Activated naive CD8-positive, alpha-beta T cell treated with anti-CD3 and anti-CD28 coated beads for 36 hours (primary cell): ENCODE data around the gene TEX261. TPM values are rescaled to one million over a fixed set of nuclear protein-coding genes. Genes with fewer than 3 reads are reported as not detected.

Source experiments
- DNase-seq: peaks from one replicate; pipeline ENCODE4 v3.0.0; 2021
- H3K27ac Mint-ChIP-seq: one replicate; pipeline ENCODE4 v1.8.0; 2022; ENCODE audit warnings: mild to moderate bottlenecking, moderate library complexity, mixed read lengths
- H3K27me3 Mint-ChIP-seq: one replicate; pipeline ENCODE4 v1.8.0; 2022; ENCODE audit warnings: mild to moderate bottlenecking, mixed read lengths
- H3K36me3 Mint-ChIP-seq: one replicate; pipeline ENCODE4 v1.8.0; 2021; ENCODE audit warnings: mild to moderate bottlenecking, mixed read lengths
- H3K4me1 Mint-ChIP-seq: one replicate; pipeline ENCODE4 v1.8.0; 2021; ENCODE audit warnings: mixed read lengths
- H3K4me3 Mint-ChIP-seq: one replicate; pipeline ENCODE4 v1.8.0; 2022; ENCODE audit warnings: mild to moderate bottlenecking, moderate library complexity, mixed read lengths
- H3K9me3 Mint-ChIP-seq: one replicate; pipeline ENCODE4 v1.8.0; 2022; ENCODE audit warnings: mixed read lengths
- total RNA-seq, 2 experiments: library from RNA; stranded (reverse); gene quantifications; one replicate each; pipeline ENCODE4 v1.2.3, GENCODE V29; 2021

The TEX261 gene
- total RNA-seq, 2 experiments from 2014 or later: 81.6 to 87.2 TPM

DNA sequence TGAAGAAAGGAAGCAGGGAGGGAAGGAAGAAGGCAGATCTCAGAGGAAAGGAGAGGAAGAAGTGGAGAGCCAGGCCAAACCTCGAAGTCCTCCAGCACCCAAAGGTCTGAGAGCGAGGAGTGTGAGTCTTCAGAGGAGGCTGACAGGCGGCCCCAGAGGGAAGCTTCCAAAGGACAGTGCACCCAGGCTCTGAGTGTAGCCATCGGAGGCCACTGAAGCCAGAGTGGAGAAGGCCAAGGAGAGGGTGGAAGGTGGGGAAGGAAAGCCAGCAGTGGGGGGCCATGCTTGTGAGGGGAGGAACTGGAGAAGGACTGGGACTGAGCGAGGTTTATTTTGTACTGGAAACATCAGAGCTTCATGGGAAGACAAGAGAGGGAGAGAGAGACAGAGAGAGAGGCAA is 53.0 kb downstream of the TEX261 start:
- DNase-seq: no peak
- peaks cover 8% of the 10 kb centered on the region for H3K27me3 Mint-ChIP-seq
- peaks cover under 1% of the 10 kb centered on the region for H3K4me1 Mint-ChIP-seq
- H3K4me3 Mint-ChIP-seq: no peak overlapping the region
- no peaks in the 10 kb centered on the region for H3K9me3 Mint-ChIP-seq
- H3K27ac Mint-ChIP-seq: no peak overlapping the region
- H3K36me3 Mint-ChIP-seq: no peaks in the 10 kb centered on the region

DNA sequence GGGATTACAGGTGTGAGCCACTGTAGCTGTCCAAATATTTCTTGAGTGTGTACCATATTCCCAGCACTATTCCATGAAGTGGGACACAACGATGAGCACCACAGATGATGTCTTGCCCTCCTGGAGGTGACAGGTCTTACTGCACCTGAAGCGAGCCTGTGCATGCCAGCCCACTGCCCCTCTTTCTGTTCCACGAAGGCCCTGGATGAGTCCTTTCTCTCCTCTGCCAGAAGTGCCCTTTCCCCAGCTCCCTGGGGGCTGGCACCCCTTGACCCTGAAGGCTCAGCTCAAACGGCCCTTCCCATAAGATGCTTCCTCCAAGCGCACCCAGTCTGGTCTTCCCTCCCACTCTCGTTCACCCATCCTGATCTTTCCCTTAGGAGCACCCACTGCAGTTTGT is 53.5 kb downstream of the TEX261 start:
- Mint-ChIP-seq H3K4me1 (no peaks in the 10 kb centered on the region), H3K27ac (no peak overlapping the region), H3K4me3 (no peak overlapping the region), H3K36me3 (no peaks in the 10 kb centered on the region), H3K27me3 (peaks cover 7% of the 10 kb centered on the region), H3K9me3 (no peaks in the 10 kb centered on the region)
- no peak for DNase-seq

DNA sequence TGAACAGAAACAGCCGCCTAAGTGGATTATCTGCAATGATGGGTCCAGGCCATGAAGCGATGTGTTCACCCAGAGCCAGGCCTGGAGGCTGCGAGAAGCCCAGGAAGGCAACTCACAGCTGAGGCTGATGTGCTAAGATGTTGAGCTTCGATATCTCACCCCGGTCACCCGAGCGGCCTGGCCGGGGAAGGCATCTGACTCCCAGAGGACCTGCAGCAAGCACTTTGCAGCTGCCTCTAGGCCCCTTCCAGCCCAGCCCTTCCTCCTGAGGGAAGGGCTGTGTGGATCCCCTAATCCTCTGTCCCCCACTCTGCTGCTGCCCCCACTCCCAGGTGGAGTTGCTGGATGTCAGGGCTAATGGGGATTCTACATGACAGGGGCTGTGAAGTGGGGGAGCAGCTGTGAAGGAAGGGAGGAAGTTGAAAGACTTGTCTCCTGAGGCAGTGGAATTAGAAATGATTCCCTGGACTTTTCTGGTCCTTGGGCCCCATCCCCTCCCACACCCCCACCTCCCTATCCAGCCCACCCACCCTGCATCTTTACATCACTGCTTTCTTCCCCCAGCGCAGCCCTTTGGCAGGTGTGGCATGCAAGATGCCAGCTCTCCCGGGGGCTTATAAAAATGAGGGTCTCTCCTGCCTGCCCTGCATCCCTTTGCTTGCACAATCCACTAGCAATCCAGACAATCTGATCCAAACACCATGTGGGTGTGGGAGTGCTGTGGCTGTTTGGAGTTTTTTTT is 54.7 kb downstream of the TEX261 start:
- Mint-ChIP-seq H3K36me3 (no peaks in the 10 kb centered on the region), H3K9me3 (no peaks in the 10 kb centered on the region), H3K27me3 (peaks cover 4% of the 10 kb centered on the region)

DNA sequence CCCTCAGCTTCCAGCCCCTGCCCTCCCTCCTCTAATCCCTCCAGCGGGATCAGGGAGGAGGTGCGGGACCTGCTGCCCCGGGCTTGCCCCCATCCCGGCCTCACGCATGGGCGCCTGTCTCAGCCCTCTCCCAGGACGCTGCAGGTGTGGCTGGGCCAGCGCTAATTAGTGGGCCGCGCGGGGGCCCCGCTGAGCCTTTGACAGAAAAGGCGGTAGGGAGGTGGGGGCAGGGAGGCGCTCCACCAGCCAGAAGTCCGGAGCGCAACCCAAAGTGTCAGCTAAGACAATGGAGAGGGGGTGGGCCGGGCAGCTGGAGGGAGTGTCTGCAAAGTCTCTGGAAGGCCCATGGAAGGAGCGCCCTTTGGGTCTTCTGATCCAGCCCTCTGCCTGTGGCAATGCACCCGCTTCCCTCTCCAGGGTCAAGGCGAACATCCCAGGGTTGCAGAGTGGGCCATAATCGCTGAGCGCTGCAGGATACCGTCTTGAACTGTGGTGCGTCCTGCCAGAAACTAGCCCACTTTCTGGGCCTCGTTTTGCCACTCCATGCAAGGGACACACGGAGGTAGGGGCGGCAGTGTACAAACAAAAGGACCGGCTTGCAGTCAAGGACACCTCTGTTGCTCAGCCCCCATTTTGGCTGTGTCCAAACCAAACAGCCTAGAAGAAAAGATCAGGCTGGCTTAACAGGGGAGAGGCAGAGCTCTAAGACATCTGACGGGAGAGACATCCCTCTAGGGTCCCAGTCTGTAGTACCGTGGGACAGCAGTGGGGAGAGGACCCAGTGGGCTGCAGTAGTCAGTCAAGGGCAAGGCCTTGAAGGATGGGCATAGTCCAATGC is 55.5 kb downstream of the TEX261 start:
- H3K9me3 Mint-ChIP-seq: no peaks in the 10 kb centered on the region
- no peak for DNase-seq
- H3K4me3 Mint-ChIP-seq: no peak overlapping the region
- H3K36me3 Mint-ChIP-seq: no peaks in the 10 kb centered on the region
- H3K27me3 Mint-ChIP-seq: peaks cover 4% of the 10 kb centered on the region
- H3K27ac Mint-ChIP-seq: no peak overlapping the region
- H3K4me1 Mint-ChIP-seq: no peaks in the 10 kb centered on the region

More for the DNA sequence above, 54.7 kb downstream of the TEX261 start:
- DNase-seq: no peak
- H3K4me1 Mint-ChIP-seq: no peaks in the 10 kb centered on the region
- no peak overlapping the region for H3K27ac Mint-ChIP-seq
- H3K4me3 Mint-ChIP-seq: no peak overlapping the region

DNA sequence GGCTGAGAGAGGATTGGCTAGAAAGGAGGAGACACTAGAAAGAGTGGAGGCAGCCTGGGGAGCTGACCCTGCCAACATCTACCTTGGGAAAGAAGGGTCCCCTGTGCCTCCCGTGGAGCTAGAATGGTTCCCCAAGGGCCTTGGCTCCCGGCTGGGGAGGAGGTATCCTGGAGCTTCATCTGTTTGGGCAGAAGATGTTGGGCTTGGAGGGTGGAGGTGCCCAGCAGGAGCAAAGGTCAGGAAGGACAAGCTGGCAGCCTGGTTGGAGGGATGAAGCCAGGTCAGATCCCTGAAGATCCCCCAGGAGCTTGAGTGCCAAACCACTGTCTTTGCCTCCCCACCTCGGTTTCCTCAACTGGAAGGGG is 56.1 kb downstream of the TEX261 start:
- peaks cover 4% of the 10 kb centered on the region for H3K27me3 Mint-ChIP-seq
- no peaks in the 10 kb centered on the region for H3K36me3 Mint-ChIP-seq
- H3K27ac Mint-ChIP-seq: no peak overlapping the region
- no peaks in the 10 kb centered on the region for H3K4me1 Mint-ChIP-seq
- no peak for DNase-seq
- H3K4me3 Mint-ChIP-seq: no peak overlapping the region
- no peaks in the 10 kb centered on the region for H3K9me3 Mint-ChIP-seq

DNA sequence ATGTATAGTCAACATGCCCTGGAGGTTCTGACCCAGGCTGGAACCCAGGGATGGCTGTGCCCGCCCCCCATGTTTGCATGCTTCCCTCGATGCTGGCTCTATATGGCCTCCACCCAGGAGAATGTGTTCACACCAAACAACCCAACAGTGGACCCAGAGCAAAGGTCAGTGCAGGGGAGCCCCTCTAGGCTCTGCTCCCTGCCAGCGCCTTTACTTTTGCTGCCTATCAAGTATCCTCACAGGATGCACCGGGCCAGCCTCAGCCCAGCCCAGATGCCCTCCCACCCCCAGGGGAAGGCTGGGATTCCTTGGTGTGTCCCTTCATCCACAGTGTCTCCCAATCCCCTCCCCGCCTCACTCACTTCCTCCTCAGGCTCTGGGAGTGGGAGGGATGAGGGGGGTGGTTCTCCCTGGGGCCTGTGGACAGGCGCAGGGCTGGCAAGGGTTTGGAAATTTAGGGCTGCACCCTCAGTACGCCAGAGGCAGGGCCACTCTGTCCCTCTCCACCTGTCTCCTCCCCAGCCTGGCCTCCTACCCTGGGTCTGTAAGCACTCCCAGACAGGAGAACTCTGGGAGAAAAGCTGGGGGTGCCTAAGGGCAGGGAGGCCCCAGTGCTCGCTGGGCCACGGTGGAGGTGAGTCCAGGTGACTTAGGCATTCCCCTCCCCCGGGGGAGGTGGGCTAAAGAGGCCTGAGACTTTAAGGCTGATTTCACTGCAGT is 56.6 kb downstream of the TEX261 start:
- no peak for DNase-seq
- no peaks in the 10 kb centered on the region for H3K9me3 Mint-ChIP-seq
- peaks cover 8% of the 10 kb centered on the region for H3K27me3 Mint-ChIP-seq
- no peak overlapping the region for H3K4me3 Mint-ChIP-seq
- H3K27ac Mint-ChIP-seq: no peak overlapping the region
- no peaks in the 10 kb centered on the region for H3K4me1 Mint-ChIP-seq
- no peaks in the 10 kb centered on the region for H3K36me3 Mint-ChIP-seq

DNA sequence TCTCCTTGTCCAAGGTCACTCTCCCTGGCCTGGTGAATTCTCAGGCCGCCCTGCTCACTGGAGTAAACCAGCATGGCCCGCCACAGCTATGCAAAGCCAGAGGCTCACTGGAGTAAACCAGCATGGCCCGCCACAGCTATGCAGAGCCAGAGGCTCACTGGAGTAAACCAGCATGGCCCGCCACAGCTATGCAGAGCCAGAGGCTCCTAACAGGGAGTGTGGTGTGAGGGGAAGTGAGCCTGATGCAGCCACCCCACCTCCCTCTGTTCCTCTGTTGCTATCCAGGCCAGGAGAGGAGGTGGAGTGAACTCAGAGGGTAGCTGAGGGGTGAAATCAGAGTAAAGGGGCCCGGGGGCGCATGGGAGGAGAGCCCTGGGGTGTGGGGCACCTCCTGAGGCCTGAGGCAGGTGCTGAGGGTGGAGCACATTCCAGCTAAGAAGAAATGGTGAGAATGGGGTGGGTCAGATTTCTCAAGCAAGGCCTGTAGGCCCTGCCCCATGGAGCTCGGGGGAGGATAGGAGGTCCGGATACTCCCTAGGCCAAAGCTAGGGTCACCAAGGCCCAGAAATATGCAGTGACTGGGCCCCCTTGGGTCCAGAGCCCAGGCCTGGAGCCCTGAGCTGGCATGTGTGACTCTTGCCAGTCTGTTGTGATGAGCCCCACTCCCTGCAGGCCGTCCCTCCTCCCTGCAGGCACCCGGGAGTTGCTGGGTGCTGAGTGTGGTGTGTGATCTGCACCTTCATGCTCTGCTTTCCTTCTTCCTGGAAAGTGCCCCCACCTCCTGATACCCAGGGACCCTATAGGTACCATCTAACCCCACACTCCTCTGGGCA is 57.5 kb downstream of the TEX261 start:
- Mint-ChIP-seq H3K27me3 (peaks cover 8% of the 10 kb centered on the region), H3K27ac (no peak overlapping the region), H3K36me3 (no peaks in the 10 kb centered on the region), H3K4me3 (no peak overlapping the region), H3K9me3 (no peaks in the 10 kb centered on the region), H3K4me1 (no peaks in the 10 kb centered on the region)
- no peak for DNase-seq

DNA sequence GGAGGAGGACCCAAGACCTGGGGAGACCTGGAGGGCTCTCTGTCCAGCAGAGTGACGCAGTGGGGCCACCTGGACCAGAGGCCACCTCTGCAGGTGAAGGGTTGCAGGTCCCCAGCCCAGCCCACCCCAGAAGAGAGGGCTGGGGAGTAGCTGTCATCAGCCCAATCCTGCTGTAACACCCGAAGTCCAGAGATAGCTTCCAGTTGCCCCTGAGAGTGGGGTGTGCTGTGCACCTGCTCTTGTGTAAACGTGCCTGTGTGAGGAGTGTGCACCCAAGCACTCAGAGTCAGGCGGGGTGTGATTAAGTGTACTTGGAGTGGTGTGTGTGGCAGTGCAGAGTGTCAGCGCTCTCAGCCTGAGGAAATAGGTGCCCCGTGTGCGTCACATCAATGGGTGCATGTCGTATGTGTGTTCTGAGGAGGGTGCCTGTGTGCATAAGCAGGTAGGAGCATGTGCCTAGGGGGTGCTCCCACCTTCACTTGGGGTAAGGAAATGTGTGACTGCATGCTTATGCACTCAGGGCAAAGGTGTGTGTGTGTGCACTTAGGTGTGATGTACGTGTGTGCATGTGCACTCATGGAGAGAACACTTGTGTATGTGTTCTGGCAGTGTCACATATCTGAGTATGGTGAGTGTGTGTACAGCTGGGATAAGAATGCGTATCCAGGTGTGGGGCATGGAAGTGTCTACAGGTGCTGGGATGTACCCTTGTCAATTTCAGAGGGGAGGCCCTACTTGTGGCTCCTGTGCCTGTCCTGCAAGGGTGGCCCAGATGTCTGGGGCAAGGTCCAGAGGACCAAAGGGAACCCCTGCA is 58.3 kb downstream of the TEX261 start:
- Mint-ChIP-seq H3K27me3 (peaks cover 12% of the 10 kb centered on the region), H3K9me3 (no peaks in the 10 kb centered on the region), H3K4me3 (no peak overlapping the region), H3K27ac (no peak overlapping the region), H3K4me1 (no peaks in the 10 kb centered on the region), H3K36me3 (no peaks in the 10 kb centered on the region)
- DNase-seq: no peak

Other genes starting within 250 kb of the TEX261 start
- gene ADD2, start 226.7 kb downstream of the TEX261 start, total RNA-seq: 10 to 100 TPM; 33.2 to 36.1 TPM
- not detected for gene FIGLA, start 204.2 kb downstream of the TEX261 start, total RNA-seq
- not detected for gene CLEC4F, start 174.3 kb downstream of the TEX261 start, total RNA-seq
- gene CD207, start 159.1 kb downstream of the TEX261 start, total RNA-seq: not detected
- not detected for gene VAX2, start 94.3 kb downstream of the TEX261 start, total RNA-seq
- not detected for gene ATP6V1B1, start 59.0 kb downstream of the TEX261 start, total RNA-seq
- gene ANKRD53, start 16.2 kb downstream of the TEX261 start, total RNA-seq: under 1 TPM; 0.21 to 0.38 TPM
- 10 to 100 TPM; 55.6 to 62.1 TPM for gene NAGK, start 73.8 kb upstream of the TEX261 start, total RNA-seq
- gene MCEE, start 135.4 kb upstream of the TEX261 start, total RNA-seq: 10 to 100 TPM; 10.6 TPM
- gene MPHOSPH10, start 135.8 kb upstream of the TEX261 start, total RNA-seq: 10 to 100 TPM; 69.5 to 74.2 TPM
- 1 to 10 TPM; 2.4 TPM for gene PAIP2B, start 232.2 kb upstream of the TEX261 start, total RNA-seq